AG04450 (cell line): ENCODE data around the gene KRTAP4-3. TPM values are rescaled to one million over a fixed set of nuclear protein-coding genes. Genes with fewer than 3 reads are reported as not detected.
"Not testable (repeated sequence)": the region's sequence is repeated elsewhere in the genome, so short reads cannot be mapped to it uniquely, and the experiment has no call there.

Experiments
- CTCF ChIA-PET: fragments of 300-600, 350-600 bp; formaldehyde crosslinking; extraction: SDS; loops from one replicate; lab custom pipeline; 2022; ENCODE audit warnings: antibody characterized with exemption, inconsistent platforms; lab: Charles Lee
- POLR2A ChIA-PET: fragments of 350-600 bp; formaldehyde crosslinking; extraction: SDS; loops from one replicate; lab custom pipeline; 2021; ENCODE audit warnings: antibody characterized with exemption, inconsistent platforms; lab: Yijun Ruan, JAX
- DNase-seq: peaks from one replicate; pipeline ENCODE4 v3.0.0-alpha.2; 2011; ENCODE audit warnings: low read depth, low spot score
- H3K27ac ChIP-seq: one replicate; pipeline ENCODE4 v1.5.1; 2012; ENCODE audit warnings: low read depth, low read length, control low read depth
- H3K27me3 ChIP-seq: one replicate; pipeline ENCODE4 v1.6.0; 2012; ENCODE audit warnings: low read length; ENCODE audit not compliant: control insufficient read depth, insufficient read depth
- H3K4me3 ChIP-seq: 2 replicates; pipeline ENCODE4 v1.5.1; 2011; ENCODE audit warnings: mild to moderate bottlenecking, low read depth, low read length, control low read depth
- H3K9me3 ChIP-seq: 2 replicates; pipeline ENCODE4 v1.5.1; 2012; ENCODE audit warnings: low read length; ENCODE audit not compliant: control insufficient read depth, insufficient read depth
- polyA plus RNA-seq: library from polyadenylated mRNA; depleted of rRNA; stranded (reverse); fragments of >200 nt; gene quantifications from 2 replicates; pipeline ENCODE4 v1.2.3, GENCODE V29; 2011
- TF ChIP-seq, protein P1 (sequence below): IDR thresholded peaks from 2 replicates; pipeline ENCODE4 v1.5.1; 2011; ENCODE audit warnings: low read depth, low read length, control low read depth, inconsistent platforms

The KRTAP4-3 gene
- polyA plus RNA-seq, 1 experiment, result not detected

DNA sequence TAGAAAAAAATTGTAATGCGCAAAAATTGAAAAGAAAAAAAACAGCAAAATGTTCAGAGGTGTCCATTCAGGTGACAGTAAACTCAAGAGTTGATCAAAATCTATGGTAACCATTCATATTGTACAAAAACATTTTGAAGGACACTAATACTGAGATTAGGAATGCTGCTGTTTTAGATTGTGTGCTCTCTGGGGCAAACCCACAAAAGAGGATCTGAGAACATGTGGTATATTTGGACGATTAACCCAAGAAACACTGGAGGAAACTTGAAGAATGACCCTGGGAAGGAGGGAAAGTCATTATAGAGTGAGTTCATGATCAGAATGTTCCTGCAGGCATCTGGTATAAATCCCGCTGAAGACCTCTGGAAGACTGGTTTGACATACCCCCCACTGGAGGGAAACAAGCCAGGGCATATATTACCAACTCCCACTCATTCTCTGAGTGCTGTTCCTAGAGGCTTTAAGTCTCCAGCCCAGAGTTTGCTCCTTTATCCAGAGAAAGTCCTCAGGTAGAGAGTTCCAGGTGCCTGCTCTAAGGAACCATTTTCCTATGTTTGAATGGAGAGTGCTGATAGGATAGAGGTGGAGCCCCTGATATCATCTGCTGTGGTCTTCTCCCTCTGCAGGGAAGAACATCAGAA is 8.8 kb upstream of the KRTAP4-3 start:
- no peak overlapping the region for H3K4me3 ChIP-seq
- peaks cover 4% of the 10 kb centered on the region; the same call in 1 of the 2 replicates for H3K9me3 ChIP-seq
- no peak for DNase-seq
- no peaks in the 10 kb centered on the region for H3K27me3 ChIP-seq
- ChIA-PET POLR2A (no interaction called here), CTCF (no interaction called here)
- no peak overlapping the region for H3K27ac ChIP-seq
- TF ChIP-seq, protein P1, sequence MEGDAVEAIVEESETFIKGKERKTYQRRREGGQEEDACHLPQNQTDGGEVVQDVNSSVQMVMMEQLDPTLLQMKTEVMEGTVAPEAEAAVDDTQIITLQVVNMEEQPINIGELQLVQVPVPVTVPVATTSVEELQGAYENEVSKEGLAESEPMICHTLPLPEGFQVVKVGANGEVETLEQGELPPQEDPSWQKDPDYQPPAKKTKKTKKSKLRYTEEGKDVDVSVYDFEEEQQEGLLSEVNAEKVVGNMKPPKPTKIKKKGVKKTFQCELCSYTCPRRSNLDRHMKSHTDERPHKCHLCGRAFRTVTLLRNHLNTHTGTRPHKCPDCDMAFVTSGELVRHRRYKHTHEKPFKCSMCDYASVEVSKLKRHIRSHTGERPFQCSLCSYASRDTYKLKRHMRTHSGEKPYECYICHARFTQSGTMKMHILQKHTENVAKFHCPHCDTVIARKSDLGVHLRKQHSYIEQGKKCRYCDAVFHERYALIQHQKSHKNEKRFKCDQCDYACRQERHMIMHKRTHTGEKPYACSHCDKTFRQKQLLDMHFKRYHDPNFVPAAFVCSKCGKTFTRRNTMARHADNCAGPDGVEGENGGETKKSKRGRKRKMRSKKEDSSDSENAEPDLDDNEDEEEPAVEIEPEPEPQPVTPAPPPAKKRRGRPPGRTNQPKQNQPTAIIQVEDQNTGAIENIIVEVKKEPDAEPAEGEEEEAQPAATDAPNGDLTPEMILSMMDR, result no peak

DNA sequence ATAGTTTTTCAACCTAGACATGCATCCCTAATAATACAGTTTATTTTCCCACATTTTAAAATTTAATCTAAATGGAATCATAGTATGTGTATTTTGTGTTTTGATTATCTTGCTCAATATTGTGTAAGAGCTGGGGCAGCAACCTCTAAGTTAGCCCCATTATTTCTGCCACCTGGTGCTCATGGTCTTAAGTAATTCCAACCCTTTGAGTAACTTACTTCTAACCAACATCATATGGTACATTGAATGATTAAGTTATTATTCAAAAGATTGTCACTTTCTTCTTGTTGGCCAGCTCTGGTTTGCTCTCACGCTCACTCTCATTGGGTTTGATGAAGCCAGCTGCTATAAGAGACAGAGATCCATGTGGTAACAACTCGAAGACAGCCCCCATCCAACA is 3.9 kb upstream of the KRTAP4-3 start:
- H3K27me3 ChIP-seq, result no peaks in the 10 kb centered on the region
- H3K27ac ChIP-seq, result no peak overlapping the region
- peak; percentile 6 for DNase-seq
- CTCF ChIA-PET, result interaction anchor here (0.9 kb wide), 1 partner anchor 151 kb away, joined by 3 read pairs; no protein-coding TSS in a partner anchor
- POLR2A ChIA-PET, result no interaction called here
- TF ChIP-seq, protein P1, result no peak
- no peaks in the 10 kb centered on the region for H3K9me3 ChIP-seq
- H3K4me3 ChIP-seq, result no peak overlapping the region

GRCh38 chr17:41167561-41167960 is 460 bp downstream of the KRTAP4-3 start:
- DNase-seq, result no peak
- Histone ChIP-seq H3K4me3 (no peak overlapping the region), H3K27ac (no peak overlapping the region), H3K27me3 (no peaks in the 10 kb centered on the region), H3K9me3 (no peaks in the 10 kb centered on the region)
- POLR2A ChIA-PET, result no interaction called here
- TF ChIP-seq, protein P1, result no peak
- CTCF ChIA-PET, result no interaction called here

- Histone ChIP-seq H3K4me3 (no peak overlapping the region), H3K27me3 (no peaks in the 10 kb centered on the region), H3K9me3 (no peaks in the 10 kb centered on the region), H3K27ac (no peak overlapping the region)
- ChIA-PET POLR2A (no interaction called here), CTCF (no interaction called here)
- DNase-seq, result no peak
- TF ChIP-seq, protein P1, result no peak
Measured at GRCh38 chr17:41163828-41164227, 4.2 kb downstream of the KRTAP4-3 start.

DNA sequence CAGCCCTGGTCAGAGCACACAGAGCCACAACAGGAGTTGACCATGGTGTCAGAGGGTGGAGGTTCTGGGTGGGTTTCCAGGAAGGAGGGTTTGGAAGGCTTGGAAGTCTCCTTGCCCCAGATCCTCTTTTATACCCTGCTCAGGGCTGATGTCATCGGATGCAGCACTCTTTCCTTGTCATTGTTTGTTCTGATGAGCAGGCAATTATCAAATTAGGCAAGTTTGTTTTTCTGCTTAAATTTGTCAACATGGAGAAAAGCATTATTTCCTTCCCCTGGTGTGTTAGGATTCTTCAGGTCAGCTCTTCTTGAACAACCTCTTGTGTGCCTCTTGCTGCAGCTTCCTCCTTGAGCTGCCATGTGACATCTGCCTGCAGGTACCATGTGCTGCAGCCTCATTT is 7.4 kb downstream of the KRTAP4-3 start, which contains the start of gene KRTAP4-4:
Gene KRTAP4-4 (minus strand): TSS at position 101 of the 400 bp plus-strand sequence. CDS start 57 bp downstream, at position 44.
- Histone ChIP-seq H3K27me3 (no peaks in the 10 kb centered on the region), H3K4me3 (no peak within 1 kb of the TSS), H3K9me3 (no peaks in the 10 kb centered on the region), H3K27ac (no peak within 1 kb of the TSS)
- TF ChIP-seq, protein P1, result no peak
- CTCF ChIA-PET, result interaction anchor here (2.1 kb wide), 1 partner anchor 388 kb away, joined by 6 read pairs; no protein-coding TSS in a partner anchor
- POLR2A ChIA-PET, result no interaction called here
- DNase-seq, result no peak

- H3K27me3 ChIP-seq, H3K9me3 ChIP-seq, H3K27ac ChIP-seq, DNase-seq, POLR2A ChIA-PET, H3K4me3 ChIP-seq: not testable (repeated sequence)
- CTCF ChIA-PET, result interaction anchor here (2.1 kb wide), 1 partner anchor 389 kb away, joined by 6 read pairs; no protein-coding TSS in a partner anchor
Measured at GRCh38 chr17:41160190-41160589, 7.8 kb downstream of the KRTAP4-3 start.
